HG03520 (cell line): ENCODE data around the gene ORAI1.
A peak's percentile ranks its signal among the peaks of the same experiment; 100 is the strongest.
"Not testable (repeated sequence)": the region's sequence is repeated elsewhere in the genome, so short reads cannot be mapped to it uniquely, and the experiment has no call there.

Source experiments
- ATAC-seq: cut with Tn5 transposase; IDR thresholded peaks from one replicate; pipeline ENCODE4 v1.9.1; 2021; ENCODE audit warnings: mild to moderate bottlenecking, moderate library complexity; ENCODE audit not compliant: unreplicated experiment

The ORAI1 gene

DNA sequence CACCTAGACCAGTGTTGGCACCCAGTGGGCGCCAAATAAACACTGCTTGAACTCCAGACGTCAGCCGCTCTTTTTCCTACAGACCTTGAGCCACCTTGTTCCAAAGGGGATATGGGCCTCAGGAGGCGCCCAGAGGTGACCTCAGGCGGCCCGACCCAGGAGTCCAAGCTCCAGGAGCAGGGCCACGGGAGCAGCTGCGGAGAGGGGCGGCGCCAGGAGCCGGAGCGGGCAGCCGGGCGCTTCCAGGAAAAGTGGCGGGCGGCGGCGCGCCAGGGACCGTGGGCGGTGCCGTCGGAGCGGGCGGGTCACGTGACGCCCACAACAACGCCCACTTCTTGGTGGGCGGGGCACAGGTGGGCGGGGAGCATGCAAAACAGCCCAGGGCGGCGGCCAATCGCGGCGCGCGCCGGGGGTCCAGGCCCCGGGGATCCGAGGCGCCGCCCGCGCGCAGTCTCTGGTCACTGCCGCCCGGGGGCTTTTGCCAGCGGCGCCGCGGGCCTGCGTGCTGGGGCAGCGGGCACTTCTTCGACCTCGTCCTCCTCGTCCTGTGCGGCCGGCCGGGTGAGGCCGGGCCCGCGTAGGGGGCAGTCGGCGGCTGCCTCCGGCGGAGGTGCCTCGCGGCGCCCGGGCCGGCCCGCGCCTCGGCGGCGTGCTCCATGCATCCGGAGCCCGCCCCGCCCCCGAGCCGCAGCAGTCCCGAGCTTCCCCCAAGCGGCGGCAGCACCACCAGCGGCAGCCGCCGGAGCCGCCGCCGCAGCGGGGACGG is at the start of gene ORAI1:
ORAI1 (plus strand) TSS at position 444 of the 766 bp plus-strand sequence.
- peak; percentile 60 for ATAC-seq

GRCh38 chr12:121576851-121577391 is 49.4 kb upstream of the ORAI1 start:
- no peak for ATAC-seq

- no peak for ATAC-seq
Measured at GRCh38 chr12:121577443-121578180, 48.7 kb upstream of the ORAI1 start.

DNA sequence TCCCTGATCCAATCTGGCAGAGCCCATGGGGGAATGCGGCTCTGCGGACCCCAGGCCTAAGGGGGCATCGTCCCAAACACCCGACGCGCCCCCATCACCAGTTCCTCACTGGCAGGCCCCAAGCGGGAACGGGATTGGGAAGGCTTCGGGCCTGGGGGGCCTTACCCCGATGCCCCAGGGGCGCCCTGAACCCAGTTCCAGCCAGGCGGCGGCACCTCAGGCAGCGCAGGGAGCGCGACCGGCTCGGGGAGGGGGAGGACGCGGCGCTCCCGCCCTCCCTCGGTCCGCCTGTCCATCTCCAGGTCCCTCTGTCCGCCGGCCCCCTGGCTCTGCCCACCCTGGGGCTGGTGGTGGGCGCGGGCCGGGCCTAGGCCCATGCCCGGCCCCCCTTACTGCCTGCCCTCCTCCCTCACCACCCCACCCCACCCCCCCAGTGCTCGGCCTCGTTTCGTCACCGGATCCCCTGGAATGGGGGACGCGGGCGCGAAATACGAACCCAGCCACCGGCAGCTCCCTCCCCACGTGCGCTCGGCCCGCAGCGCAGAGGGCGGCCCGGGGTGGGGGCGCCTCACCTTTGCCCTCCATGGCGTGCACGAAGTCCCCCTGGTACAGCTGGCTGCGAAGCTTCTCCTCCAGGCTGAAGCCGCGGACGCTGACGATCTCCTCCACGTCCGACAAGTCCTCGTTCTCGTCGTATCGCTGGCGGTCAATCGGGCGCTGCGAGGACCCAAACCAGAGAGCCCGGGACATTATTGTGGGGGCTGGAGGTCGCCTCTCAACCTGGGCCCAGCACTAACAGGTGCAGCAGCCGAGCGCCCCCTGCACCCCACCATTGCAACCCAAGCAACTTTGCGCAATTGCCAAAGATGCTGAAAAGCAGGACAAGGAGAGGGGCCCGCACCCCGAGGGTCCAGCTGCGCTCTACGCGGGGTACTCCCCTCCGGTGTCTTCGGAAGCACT is 47.8 kb upstream of the ORAI1 start:
- ATAC-seq, result no peak

DNA sequence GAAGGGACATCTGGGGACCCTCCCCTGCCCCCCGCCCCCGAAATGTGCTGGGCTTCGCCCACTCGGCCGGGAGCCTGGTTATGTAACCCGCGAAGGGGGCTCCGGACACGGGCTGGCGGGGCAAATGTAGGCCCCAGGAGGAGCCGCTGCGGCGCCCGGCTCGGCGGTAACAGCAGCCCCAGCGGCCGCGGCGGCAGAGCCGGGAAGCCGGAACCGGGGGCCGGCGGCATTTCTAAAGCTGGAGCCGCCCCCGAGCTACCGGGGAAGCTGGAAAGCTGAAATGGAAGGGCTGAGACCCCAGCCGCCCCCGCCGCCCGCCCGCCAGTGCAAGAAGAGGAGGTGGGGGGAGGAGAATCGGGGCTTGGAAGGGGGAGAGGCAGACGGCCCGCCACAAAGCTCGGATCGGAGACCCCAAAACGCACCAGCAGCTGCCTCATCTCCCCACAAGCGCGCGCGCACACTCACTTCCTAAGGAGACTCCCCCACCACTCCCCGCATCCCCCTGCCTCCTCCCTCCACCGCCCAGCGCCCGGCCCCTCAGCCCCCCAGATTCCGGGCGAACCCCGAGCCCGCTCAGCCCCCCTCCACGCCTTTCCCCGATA is 47.0 kb upstream of the ORAI1 start:
- no peak for ATAC-seq

DNA sequence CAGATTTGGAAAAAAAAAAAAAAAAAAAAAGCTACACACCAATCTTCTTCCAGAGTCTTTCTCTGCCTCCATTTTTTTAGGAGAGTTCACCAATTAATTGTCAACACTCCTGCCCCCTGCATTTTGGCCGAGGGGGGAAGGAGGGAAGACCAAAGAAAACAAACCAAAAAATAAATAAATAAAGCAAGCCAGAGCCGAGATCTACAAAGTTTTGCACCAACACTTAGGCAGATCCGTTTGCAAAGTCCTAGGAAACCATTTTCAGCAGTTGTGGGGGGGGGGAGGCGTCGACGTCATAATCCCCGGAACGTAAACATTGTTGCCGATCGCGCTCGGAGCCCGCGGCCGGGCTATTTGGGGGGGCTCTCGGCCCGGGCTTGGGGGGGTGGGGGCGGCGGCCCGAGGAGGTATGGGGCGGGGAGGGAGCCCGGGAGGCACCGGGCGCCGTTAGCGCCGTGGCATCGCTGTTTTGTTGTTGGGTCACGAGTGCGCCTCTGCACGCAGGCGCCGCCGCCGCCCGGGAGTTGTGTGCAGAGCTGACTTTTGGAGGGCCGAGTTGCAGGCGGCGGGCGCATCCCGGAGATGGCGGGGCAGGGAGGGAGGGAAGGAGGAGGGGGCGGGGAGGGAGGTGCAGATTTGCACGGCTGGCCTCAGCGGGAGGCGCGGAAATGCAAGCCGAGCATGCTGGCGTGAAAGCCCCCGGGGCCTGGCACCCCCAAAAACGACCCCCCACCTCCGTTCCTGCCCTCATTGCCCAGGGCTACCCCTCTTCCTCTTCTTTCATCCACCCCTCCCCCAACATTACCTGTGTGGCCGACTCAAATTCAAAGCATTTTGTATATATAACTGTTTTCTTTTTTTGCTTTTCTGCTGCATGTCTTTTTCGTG is 46.1 kb upstream of the ORAI1 start:
- no peak for ATAC-seq

GRCh38 chr12:121580959-121581685 is 45.2 kb upstream of the ORAI1 start, which contains the start of gene KDM2B:
TSS of gene KDM2B (minus strand) at chr12:121581023. CDS start at chr12:121580911, 112 bp downstream.
- ATAC-seq, result no peak

DNA sequence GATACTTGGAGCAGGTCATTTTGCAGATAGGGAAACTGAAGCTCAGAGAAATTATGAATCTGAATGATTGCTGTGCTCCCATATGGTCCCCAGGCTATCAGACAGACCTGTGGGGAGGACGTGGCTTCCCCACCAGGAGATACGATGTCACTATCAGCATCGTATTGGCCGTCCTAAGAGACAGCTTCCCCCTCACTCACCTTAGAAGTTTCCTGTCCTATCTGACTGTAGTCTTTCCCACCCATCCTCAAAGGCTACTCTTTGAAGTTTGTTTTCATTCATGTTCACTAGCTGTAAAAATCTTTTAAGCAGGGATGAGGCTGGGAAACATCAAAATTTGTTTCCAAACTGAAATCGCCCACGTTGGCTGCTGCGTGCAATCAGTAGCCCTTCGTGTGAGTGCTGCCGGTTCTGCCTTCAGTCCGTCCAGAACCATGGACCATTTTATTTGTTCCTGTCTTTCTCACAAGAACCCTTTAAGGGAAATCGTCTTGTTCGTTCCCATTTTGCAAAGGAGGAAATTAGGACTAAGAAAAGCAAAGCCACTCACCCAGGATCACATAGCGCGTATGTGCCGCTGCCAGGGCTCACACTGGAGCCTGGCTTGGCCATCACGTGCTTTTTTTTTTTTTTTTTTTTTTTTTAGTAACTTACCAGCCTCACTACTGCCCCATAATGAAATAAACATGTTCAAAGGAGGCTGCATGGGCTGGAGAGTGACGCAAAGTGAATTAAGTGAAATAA is 44.5 kb upstream of the ORAI1 start:
- ATAC-seq, result no peak

DNA sequence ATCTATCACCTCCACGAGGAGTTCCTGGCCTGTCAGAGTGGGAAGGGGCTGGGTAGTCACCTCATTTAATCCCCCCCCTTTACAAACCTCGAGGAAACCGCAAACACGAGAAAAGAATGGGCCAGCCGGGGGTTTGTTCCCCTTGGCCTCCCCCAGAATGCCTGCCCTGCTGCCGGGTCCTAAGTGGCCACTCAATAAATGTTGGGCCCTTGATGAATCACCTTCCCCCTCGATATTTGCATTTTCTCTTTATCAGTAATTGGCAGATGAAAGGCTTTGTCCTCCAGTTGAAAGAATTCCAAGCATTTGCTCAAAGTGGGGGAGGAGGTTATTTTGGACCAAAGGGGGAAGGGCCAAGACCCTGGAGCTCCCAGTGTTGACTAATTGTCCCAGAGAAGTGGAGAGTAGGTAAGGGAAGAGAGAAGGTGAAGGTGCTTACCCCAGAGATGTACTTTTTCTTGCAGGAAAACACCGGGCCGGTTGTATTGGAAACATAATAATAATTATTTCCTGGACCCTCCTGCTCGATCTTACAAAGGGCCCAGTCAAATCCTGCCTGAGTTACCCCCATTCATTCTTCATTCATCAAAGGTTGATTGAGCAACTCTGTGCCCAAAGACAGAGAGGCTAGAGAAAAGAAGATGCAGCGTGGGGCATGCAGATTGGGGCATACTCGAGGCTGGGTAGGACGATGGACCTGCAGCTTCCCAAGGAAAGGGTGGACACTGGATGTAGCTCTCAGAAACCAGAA is 43.6 kb upstream of the ORAI1 start:
- no peak for ATAC-seq

GRCh38 chr12:121583334-121583661 is 43.0 kb upstream of the ORAI1 start:
- ATAC-seq, result not testable (repeated sequence)

DNA sequence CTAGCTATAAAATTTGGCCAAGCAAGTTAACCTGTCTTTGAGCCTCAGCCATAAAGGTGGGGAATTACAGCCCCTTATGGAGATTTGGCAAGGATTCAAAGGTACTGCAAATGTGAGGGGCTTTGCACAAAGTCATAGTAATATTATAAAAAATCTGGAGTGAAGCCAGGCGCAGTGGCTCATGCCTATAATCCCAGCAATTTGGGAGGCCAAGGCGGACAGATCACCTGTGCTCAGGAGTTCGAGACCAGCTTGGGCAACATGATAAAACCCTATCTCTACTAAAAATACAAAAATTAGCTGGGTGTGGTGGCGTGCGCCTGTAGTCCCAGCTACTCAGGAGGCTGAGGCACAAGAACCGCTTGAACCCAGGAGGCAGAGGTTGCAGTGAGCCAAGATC is 41.4 kb upstream of the ORAI1 start:
- ATAC-seq, result not testable (repeated sequence)

DNA sequence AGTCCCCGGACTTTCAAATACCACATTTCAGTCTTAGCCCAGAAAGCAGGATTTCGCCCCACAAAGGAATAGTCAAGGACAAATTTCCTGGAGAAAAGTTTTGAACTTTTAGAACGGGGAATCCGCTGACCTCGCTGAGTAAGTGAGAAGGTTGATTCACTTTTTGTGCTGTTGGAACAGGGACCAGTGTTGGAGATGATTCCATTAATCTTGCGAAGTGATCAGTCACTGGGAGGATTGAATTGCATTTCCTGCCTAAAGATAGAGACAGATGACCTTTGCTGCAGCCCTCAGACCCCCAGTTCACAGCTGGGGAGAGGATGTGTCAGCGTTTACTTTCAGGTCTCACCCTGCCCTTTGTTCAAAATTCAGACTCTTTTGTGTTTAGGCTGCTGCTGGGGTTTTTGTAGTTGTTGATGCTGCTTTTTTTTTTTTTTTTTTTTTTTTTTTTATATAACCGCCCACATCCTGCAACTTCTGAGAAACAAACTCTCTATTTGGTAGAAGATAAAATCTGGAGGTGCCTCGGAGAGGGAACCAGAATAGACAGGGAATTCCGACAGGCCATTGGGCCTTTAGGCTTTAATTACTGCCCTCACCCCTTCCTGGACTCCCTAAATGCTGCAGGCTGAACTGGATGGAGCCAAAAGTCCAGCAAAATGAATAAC is 35.7 kb upstream of the ORAI1 start:
- peak; percentile 49 for ATAC-seq

GRCh38 chr12:121592320-121592719 is 34.0 kb upstream of the ORAI1 start:
- no peak for ATAC-seq

DNA sequence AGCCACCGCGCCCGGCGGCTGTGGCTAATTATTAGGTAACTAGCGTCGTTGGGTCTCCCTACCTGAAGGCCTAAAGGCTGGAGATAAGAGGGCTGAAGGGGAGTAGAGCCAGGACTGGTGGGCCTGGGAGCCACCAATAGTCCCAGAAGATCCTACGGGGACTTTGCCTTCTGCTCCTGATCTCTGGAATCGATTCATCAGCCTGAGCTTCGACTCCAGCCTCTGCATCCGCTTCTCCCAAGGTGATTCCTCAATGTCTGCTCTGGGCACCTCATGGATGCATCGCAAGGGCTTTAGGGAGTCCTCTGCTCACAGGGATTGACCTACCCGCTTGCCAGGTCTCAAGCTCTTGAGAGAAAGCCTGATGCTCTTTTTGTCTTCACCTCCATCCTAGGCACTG is 30.8 kb upstream of the ORAI1 start:
- no peak for ATAC-seq

DNA sequence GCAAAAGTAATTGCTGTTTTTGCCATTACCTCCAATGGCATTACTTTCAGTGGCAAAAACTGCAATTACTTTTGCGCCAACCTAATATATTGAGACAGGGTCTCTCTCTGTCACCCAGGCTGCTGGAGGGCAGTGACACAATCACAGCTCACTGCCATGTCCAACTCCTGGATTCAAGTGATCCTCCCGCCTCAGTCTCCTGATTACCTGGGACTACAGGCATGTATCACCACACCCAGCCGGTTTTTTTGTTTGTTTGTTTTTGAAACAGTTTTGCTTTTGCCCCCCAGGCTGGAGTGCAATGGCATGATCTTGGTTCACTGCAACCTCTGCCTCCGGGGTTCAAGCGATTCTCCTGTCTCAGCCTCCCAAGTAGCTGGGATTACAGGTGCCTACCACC is 29.8 kb upstream of the ORAI1 start:
- no peak for ATAC-seq

DNA sequence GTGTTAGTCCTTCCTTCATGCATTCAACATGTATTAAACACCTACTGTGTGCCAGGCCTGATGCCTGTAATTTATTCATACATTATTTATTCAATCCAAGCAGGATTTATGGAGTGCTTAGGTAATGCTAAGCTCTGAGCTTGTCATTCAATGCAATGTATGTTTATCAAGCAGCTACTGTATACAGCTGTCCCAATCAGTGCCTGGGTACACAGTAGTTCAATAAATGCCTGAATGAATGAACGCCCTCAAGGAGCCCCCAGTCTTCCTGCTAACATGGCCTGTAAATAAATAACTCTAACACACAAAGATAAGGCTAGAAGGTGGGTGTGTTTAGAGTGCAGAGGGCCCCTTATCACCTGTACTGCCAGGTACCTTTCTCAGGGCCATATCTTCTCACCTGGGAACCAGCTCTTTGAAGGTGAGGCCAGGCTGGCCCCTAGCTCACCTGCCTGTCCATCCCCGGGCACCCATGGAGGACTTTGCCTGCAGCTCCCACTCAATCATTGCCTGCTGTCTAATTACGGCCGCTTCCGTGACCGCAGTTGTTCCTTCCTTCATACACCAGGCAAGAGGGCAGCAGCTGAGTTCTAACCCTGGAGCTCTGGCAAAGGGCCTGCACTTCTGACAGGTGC is 25.5 kb upstream of the ORAI1 start:
- no peak for ATAC-seq
